HCT116 (cell line): Measurements from ENCODE around the gene GLCE. TPM values are rescaled to one million over a fixed set of nuclear protein-coding genes. Genes with fewer than 3 reads are reported as not detected.

ENCODE experiments used
- ATAC-seq: fragments of 200-7000 bp; cut with Tn5 transposase; 2 replicates; pipeline ENCODE4 v1.9.1; 2020; ENCODE audit warnings: mild to moderate bottlenecking, moderate library complexity
- BruUV-seq: library from RNA; stranded (reverse); fragments of 400-500 nt; replicated peaks from 2 replicates; lab custom pipeline; 2021; lab: Mats Ljungman, UMichigan
- CTCF ChIA-PET: fragments of 300-600 bp; sonication (Branson Sonifier 250); formaldehyde crosslinking; loops from one replicate; lab custom pipeline; 2021; ENCODE audit warnings: antibody characterized with exemption; lab: Charles Lee
- POLR2A ChIA-PET: fragments of 300-600, 350-600 bp; sonication (Branson Sonifier 250); formaldehyde crosslinking; loops from one replicate; lab custom pipeline; 2021; ENCODE audit warnings: antibody characterized with exemption; lab: Charles Lee
- RAD21 ChIA-PET, 2 experiments: fragments of 300-600 bp; sonication (Branson Sonifier 250); formaldehyde crosslinking; loops; one replicate each; lab custom pipeline; 2023; ENCODE audit warnings: low total read pairs in 2 of 2; ENCODE audit not compliant: uncharacterized antibody in 2 of 2, unreplicated experiment in 2 of 2, low non-redundant PET in 1 of 2; lab: Charles Lee
- DNase-seq: peaks from one replicate; pipeline ENCODE4 v3.0.0-alpha.2; 2010; ENCODE audit warnings: low read depth, low spot score
- H2AFZ ChIP-seq: fragments of 200-600 bp; shearing (Covaris generic), sonication (generic); 2 replicates; pipeline ENCODE4 v1.6.1; 2017; ENCODE audit warnings: low read depth, mixed run types, mixed read lengths, antibody characterized with exemption, low read length; ENCODE audit not compliant: poor library complexity, severe bottlenecking
- H3K27ac ChIP-seq: 2 replicates; pipeline ENCODE4 v1.5.1; 2012; ENCODE audit warnings: low read depth, low read length
- H3K27me3 ChIP-seq: fragments of 200-600 bp; sonication (generic); 2 replicates; pipeline ENCODE4 v1.6.1; 2016; ENCODE audit warnings: mixed run types, low read length, mixed read lengths; ENCODE audit not compliant: insufficient read depth
- H3K36me3 ChIP-seq, 2 experiments: fragments of 200-500 bp in 1 of 2; fragments of 200-600 bp in 1 of 2; sonication (Bioruptor generic) in 1 of 2; sonication (generic) in 1 of 2; 2 replicates each; pipeline versions ENCODE4 v1.5.1 to v1.6.1; 2014 to 2016; ENCODE audit warnings: low read length in 2 of 2, inconsistent platforms in 1 of 2, mixed read lengths in 1 of 2, mixed run types in 1 of 2; ENCODE audit not compliant: insufficient read depth in 2 of 2, control insufficient read depth in 1 of 2
- H3K4me1 ChIP-seq, 2 experiments: fragments of 200-600 bp in 1 of 2; sonication (generic) in 1 of 2; 2 replicates each; pipeline versions ENCODE4 v1.5.1 to v1.6.1; 2012 to 2017; ENCODE audit warnings: low read length in 2 of 2, inconsistent platforms in 1 of 2, mild to moderate bottlenecking in 1 of 2, mixed read lengths in 1 of 2, mixed run types in 1 of 2, moderate library complexity in 1 of 2; ENCODE audit not compliant: insufficient read depth in 2 of 2, control insufficient read depth in 1 of 2
- H3K4me2 ChIP-seq: fragments of 200-600 bp; sonication (generic); 2 replicates; pipeline ENCODE4 v1.6.1; 2017; ENCODE audit warnings: mixed run types, low read length, mixed read lengths
- H3K4me3 ChIP-seq, 2 experiments: fragments of 200-600 bp in 1 of 2; sonication (generic) in 1 of 2; replicated peaks in 1 of 2; 2 replicates each; pipeline ENCODE4 v1.5.1; 2011 to 2016; ENCODE audit warnings: low read length in 2 of 2, control low read depth in 1 of 2, low read depth in 1 of 2, mild to moderate bottlenecking in 1 of 2, mixed read lengths in 1 of 2, mixed run types in 1 of 2
- H3K79me2 ChIP-seq: fragments of 200-600 bp; sonication (generic); 2 replicates; pipeline ENCODE4 v1.6.1; 2017; ENCODE audit warnings: mild to moderate bottlenecking, mixed run types, low read length, moderate library complexity, mixed read lengths; ENCODE audit not compliant: insufficient read depth
- H3K9ac ChIP-seq: fragments of 200-600 bp; sonication (generic); 2 replicates; pipeline ENCODE4 v1.6.1; 2016; ENCODE audit warnings: low read length, mixed read lengths
- H3K9me2 ChIP-seq: fragments of 200-600 bp; sonication (generic), shearing (Covaris generic); 2 replicates; pipeline ENCODE4 v1.6.1; 2017; ENCODE audit warnings: mixed run types, mild to moderate bottlenecking, moderate library complexity; ENCODE audit not compliant: insufficient read depth
- H3K9me3 ChIP-seq, 2 experiments: fragments of 200-500 bp in 1 of 2; fragments of 200-600 bp in 1 of 2; sonication (Bioruptor generic) in 1 of 2; sonication (generic) in 1 of 2; 2 replicates each; pipeline ENCODE4 v1.6.1; 2014 to 2017; ENCODE audit warnings: low read length in 2 of 2, mixed read lengths in 2 of 2, inconsistent platforms in 1 of 2, low read depth in 1 of 2, mild to moderate bottlenecking in 1 of 2, mixed run types in 1 of 2, moderate library complexity in 1 of 2; ENCODE audit not compliant: control insufficient read depth in 1 of 2, insufficient read depth in 1 of 2
- H4K20me1 ChIP-seq: fragments of 200-600 bp; sonication (generic), shearing (Covaris generic); 2 replicates; pipeline ENCODE4 v1.6.1; 2017; ENCODE audit warnings: mixed run types, mild to moderate bottlenecking, moderate library complexity; ENCODE audit not compliant: insufficient read depth
- CEBPB ChIP-seq: IDR thresholded peaks from 2 replicates; pipeline ENCODE4 v1.6.1; 2012; ENCODE audit warnings: low read depth
- EGR1 ChIP-seq: IDR thresholded peaks from 2 replicates; pipeline ENCODE4 v1.6.1; 2012; ENCODE audit warnings: low read depth
- ELF1 ChIP-seq: IDR thresholded peaks from 2 replicates; pipeline ENCODE4 v1.6.1; 2012; ENCODE audit warnings: low read depth, borderline replicate concordance
- EZH2 ChIP-seq: fragments of 200-600 bp; sonication (generic); IDR thresholded peaks from 2 replicates; pipeline ENCODE4 v1.6.1; 2017; ENCODE audit warnings: antibody characterized with exemption, mixed run types
- EZH2phosphoT487 ChIP-seq: fragments of 200-600 bp; IDR thresholded peaks from 2 replicates; pipeline ENCODE4 v1.6.1; 2018; ENCODE audit warnings: antibody characterized with exemption, borderline replicate concordance
- FOSL1 ChIP-seq: IDR thresholded peaks from 2 replicates; pipeline ENCODE4 v1.6.1; 2012; ENCODE audit warnings: low read depth
- JUND ChIP-seq: IDR thresholded peaks from 2 replicates; pipeline ENCODE4 v1.6.1; 2012
- POLR2A ChIP-seq: IDR thresholded peaks from 2 replicates; pipeline ENCODE4 v1.7.0; 2011; ENCODE audit warnings: borderline replicate concordance; ENCODE audit not compliant: insufficient read depth, insufficient read length; ENCODE audit errors: extremely low read depth
- YY1 ChIP-seq: IDR thresholded peaks from 2 replicates; pipeline ENCODE4 v1.6.1; 2011; ENCODE audit warnings: low read length, low read depth, moderate library complexity, mild to moderate bottlenecking; ENCODE audit not compliant: insufficient replicate concordance; ENCODE audit errors: extremely low read depth
- ZFX ChIP-seq: fragments of 450-650 bp; IDR thresholded peaks from 2 replicates; pipeline ENCODE4 v1.6.1; 2017
- ZNF274 ChIP-seq: fragments of 200-500 bp; sonication (Bioruptor generic); IDR thresholded peaks from 2 replicates; pipeline ENCODE4 v1.6.1; 2014; ENCODE audit warnings: mild to moderate bottlenecking, low read depth, low read length, inconsistent platforms
- intact Hi-C: fragments of 100-400 bp; cut with micrococcal nuclease; formaldehyde crosslinking; loops from 2 replicates; pipeline ENCODE4 v1.10.0; 2022
- total RNA-seq: library from RNA; stranded (reverse); gene quantifications from one replicate; pipeline ENCODE4 v1.2.1, GENCODE V29; 2021; ENCODE audit not compliant: unreplicated experiment
- TF ChIP-seq, protein P1 (sequence below): IDR thresholded peaks from 2 replicates; pipeline ENCODE4 v1.6.1; 2012
- TF ChIP-seq, protein P2 (sequence below), 3 experiments: fragments of 200-600 bp in 1 of 3; sonication (generic) in 1 of 3; IDR thresholded peaks in 2 of 3; conservative IDR thresholded peaks in 1 of 3; 2 replicates each; pipeline ENCODE4 v1.5.1; 2012 to 2017; ENCODE audit warnings: low read depth in 2 of 3, low read length in 2 of 3, antibody characterized with exemption in 1 of 3, borderline replicate concordance in 1 of 3, control low read depth in 1 of 3, mild to moderate bottlenecking in 1 of 3, mixed read lengths in 1 of 3, mixed run types in 1 of 3, moderate library complexity in 1 of 3; ENCODE audit not compliant: insufficient read depth in 1 of 3

The GLCE gene
- total RNA-seq, 1 experiment from 2014 or later = 22.2 TPM

DNA sequence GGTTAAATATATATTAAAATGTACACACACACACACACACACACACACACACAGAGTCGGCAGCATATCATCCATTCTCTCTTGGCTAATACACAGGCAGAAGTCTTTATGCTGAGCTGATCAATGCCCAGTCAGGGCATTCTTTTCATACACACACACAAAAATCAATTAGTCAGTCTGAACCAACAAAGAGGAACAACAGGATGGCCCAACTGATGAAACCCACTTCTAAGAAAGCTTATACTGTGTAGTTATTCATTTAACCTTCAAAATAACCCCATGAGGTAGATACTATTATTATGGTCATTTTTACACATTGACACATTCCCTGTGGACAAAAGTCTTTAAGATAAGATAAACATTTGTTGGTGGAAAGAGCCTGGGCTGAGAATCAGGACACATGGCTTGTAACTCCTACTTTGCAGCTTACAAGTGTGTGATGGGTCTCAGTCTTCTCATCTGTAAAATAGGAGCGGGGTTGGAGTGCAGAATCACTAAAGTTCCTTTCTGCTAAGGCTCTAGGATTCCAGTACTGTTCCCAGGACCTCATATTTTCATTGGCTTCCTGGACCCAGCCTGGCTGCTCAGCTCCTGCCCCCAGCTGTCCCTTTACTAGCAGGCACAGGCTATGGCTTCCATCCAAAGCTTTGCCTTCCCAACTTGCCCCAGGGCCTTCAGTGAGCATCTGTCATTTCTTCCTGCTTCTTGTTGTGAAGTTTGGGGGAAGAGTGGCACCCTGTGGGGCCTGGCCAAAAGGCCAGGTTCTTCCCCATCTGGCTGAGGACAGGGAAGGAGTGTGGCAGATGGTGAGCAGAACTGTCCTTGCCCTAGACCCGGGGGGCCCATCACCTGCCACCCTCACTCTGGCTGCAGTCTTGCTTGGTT lies 27.2 kb upstream of the GLCE start:
- Histone ChIP-seq H3K4me1 (no peaks in the 10 kb centered on the region), H3K36me3 (no peaks in the 10 kb centered on the region), H3K9ac (no peak overlapping the region), H3K4me2 (no peak overlapping the region), H3K9me3 (no peaks in the 10 kb centered on the region), H3K9me2 (no peaks in the 10 kb centered on the region), H3K27ac (no peak overlapping the region), H3K79me2 (no peaks in the 10 kb centered on the region), H3K27me3 (peaks cover 4% of the 10 kb centered on the region; the same call in 1 of the 2 replicates), H3K4me3 (no peak overlapping the region), H4K20me1 (no peaks in the 10 kb centered on the region), H2AFZ (no peak overlapping the region)
- intact Hi-C loops = no loop called here
- DNase-seq (no peak), ATAC-seq (no peak)
- CTCF ChIA-PET = no interaction called here
- BruUV-seq = no TSS peak
- RAD21 ChIA-PET = no interaction called here
- POLR2A ChIA-PET = interaction anchor here (0.6 kb wide), 1 partner anchor 16 kb away, joined by 4 read pairs; no protein-coding TSS in a partner anchor
- no peak for TF ChIP-seq CEBPB
- no peak for TF ChIP-seq EZH2phosphoT487
- no peak for TF ChIP-seq POLR2A
- no peak for TF ChIP-seq YY1
- TF ChIP-seq JUND = no peak
- no peak for TF ChIP-seq ZFX
- TF ChIP-seq, protein P1, sequence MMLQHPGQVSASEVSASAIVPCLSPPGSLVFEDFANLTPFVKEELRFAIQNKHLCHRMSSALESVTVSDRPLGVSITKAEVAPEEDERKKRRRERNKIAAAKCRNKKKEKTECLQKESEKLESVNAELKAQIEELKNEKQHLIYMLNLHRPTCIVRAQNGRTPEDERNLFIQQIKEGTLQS = no peak
- TF ChIP-seq FOSL1 = no peak
- TF ChIP-seq, protein P2, sequence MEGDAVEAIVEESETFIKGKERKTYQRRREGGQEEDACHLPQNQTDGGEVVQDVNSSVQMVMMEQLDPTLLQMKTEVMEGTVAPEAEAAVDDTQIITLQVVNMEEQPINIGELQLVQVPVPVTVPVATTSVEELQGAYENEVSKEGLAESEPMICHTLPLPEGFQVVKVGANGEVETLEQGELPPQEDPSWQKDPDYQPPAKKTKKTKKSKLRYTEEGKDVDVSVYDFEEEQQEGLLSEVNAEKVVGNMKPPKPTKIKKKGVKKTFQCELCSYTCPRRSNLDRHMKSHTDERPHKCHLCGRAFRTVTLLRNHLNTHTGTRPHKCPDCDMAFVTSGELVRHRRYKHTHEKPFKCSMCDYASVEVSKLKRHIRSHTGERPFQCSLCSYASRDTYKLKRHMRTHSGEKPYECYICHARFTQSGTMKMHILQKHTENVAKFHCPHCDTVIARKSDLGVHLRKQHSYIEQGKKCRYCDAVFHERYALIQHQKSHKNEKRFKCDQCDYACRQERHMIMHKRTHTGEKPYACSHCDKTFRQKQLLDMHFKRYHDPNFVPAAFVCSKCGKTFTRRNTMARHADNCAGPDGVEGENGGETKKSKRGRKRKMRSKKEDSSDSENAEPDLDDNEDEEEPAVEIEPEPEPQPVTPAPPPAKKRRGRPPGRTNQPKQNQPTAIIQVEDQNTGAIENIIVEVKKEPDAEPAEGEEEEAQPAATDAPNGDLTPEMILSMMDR (IDR thresholded peaks at IDR 0.05 in 2 of 3, conservative IDR thresholded peaks at IDR 0.05 in 1 of 3; ENCODE audit: borderline replicate concordance in 1 of 3, insufficient read depth in 1 of 3, low read depth in 2 of 3, low read length in 2 of 3) = no peak
- no peak for TF ChIP-seq EGR1
- no peak for TF ChIP-seq ELF1
- TF ChIP-seq ZNF274 = no peak
- TF ChIP-seq EZH2 = no peak
